Activated naive CD4-positive, alpha-beta T cell (primary cell): ENCODE results near the gene TBC1D8.
A peak's percentile ranks its signal among the peaks of the same experiment; 100 is the strongest.

Source experiments
- DNase-seq, 4 experiments: peaks; one replicate each; lab custom pipeline; 2025; lab: John Stamatoyannopoulos, UW

TBC1D8 gene

DNA sequence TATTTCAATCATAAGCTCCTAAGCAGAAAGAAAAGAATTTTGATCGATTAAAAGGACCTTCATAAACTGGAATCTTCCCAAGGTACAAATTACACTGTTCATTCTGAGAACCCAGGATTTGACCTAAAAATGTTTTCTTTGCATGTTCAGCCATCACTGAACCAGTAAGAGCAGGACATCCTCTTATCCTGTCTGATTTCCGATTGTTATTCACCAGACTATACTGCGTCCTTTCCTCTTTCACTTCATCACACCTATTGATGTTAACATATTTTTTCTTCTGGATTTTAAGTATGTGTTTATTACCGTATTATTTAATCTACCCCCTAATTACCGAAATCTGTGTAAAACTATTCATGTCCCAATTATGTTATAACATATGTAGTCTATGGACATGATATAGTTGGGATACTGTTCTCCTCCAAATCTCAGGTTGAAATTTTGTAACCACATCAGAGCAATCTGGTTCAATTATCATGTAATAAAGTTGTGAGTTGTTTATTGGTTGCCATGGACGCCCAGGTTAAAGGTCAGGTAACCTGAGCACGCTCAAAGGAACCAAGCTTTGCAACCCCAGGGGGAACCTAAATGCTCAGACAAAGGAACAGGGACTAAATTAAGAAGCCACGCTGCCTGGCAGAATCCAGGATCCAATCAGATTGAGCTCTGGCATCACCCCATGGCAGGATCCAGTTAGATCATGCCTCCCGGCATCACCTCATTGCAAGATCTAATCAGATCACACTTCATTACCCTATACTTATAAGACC lies 11.6 kb upstream of the TBC1D8 start:
- DNase-seq, result no peak

DNA sequence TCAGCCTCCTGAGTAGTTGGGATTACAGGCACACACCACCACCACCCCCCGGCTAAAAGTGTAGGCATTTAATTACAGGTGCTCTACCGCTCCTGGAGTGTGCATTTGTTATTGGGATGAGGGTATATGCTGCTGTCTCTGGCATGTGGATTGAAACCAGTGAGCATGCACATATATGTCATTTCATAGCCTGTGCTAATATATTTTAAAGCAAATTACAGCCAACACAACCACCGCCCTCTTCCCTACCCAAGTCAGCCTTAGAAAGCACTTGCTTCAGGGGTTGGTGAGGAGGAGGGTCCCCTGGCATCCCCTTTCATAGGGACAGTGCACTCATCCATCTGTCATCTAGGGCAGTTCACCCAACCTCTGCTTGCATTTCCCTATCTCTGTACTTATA lies 10.5 kb upstream of the TBC1D8 start:
- DNase-seq, result no peak

DNA sequence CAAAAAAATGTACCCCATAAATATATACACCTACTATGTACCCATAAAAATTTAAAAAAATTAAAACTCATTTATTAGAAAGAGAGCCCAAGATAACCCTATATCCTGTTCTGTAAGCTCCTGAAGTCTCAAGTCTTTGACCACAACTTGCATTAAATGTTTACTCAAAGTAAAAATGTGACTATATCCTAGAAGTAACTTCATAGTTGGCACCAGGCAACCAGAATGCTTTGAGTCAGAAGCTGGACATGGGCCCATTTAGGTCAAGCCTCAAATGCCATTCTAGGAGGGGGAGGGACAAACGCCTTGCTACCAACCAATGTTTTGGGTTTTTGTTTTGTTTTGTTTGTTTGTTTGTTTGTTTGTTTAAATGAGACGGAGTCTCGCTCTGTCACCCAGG lies 9.3 kb upstream of the TBC1D8 start:
- DNase-seq, result no peak

DNA sequence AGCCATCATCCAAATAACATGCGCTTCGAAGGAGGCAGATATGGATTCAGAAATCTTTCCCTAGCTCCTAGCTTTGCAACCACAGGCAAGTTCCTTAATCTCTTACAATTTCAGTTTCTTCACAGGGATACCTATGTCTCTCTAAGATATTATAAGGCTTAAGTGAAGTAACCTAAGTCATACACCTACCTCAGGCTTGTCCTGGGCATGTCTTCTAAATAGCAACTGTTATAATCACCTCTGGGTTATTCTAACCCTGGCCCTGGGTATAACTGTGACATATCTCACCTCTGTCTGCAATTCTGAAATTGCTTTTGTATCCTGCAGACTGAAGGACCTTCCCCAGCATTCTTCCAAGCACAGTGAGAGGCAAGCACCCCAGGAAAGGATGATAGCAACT lies 8.3 kb upstream of the TBC1D8 start:
- no peak for DNase-seq

DNA sequence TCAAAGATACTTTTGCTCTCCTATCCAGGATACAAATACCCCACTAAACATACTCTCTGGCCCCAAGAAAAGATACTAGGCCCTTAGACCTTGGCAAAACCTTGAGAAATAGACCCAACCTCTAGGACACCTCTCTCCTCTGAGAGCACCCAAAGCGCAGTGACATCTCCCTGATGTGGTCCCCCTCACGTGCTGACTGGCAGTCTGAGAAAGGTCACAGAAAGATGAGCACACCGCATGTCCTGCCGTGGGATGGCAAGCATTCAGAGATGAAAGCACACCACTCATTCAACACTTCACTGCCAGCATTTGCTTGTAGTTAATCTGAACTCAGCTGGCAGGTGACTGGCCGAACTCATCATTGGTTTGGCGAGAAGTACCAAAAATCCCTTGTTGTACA lies 6.1 kb upstream of the TBC1D8 start:
- DNase-seq, result no peak

DNA sequence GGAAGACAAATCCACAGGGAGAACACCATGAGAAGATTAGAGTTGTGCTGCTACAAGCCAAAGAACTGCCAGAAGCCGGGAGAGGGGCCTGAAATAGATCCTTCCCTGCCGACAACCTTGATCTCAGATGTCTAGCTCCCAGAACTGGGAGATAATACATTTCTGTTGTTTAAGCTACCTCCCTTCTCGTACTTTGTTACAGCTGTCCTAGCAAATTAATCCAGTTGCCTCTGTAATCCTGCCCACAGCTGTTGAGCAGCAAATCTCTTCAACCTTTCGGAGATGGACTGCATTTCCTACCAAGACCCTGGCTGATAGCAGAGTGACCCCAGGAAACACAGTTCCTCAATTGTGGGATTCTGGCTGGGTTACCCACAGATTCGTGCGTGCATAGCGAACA lies 2.6 kb upstream of the TBC1D8 start:
- DNase-seq, result no peak

DNA sequence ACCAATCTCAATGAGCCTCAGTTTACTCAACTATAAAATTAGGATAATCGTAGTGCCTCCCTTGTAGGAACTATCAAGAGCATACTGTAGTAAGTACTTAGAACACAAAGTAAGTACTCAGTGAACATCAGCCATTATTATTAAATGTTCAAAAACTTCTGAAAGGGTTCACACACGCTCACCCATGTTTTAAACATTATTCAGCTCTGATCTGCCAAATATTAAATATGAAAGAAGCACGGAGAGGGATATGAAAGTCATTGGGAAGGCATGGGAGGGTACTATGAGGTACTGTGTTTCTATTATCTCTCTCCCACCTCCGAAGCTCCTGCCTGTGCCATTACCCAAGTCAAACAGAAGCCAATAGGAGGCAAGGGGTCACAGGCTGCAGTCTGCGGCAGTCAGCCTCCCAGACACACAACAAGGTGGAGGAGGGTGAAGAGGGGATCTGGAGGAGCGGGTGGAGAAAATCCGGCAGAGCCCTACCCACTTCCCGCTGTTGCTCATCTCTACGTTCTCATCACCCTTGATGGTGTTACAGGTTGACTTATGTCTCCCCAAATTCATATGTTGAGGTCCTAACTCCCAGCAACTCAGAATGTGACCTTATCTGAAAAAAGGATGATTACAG lies 2.0 kb upstream of the TBC1D8 start:
- no peak for DNase-seq

DNA sequence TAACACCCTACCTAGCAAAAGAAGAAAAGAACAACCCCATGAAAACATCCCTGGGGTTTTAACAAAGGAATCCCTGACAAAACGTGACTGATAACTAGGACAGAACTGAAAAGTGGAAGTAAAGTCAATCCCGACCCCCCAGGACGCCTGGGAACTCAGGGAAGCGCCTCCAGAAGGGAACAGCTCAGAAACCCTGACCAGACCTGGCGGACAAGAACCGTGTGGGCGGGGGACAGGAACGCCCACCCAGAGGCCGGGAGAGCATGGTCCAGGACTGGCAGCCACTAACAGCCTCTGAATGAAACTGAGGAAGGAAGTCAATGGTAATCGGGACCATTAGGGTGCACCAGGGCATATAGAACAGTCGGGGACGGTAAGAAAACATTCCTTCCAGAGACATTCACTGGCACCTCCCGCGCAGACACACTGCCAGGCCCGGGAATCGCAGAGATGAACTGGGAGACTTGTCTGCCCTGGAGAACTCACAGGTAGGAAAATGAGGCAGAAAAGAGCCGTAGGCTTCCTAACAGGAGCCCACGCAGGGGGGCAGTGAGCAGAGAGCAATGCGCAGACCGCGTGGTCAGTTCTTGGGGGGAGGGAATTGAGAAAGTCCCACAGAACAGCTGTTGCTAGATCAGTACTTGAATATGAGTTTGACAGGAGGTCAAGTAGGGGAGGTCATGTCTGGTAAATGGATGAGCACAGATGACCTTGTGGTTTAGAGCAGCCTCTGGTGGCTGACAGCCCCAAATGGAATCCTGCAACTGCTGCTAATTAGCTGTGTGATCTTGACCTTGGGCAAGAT lies 1.3 kb upstream of the TBC1D8 start:
- no peak for DNase-seq

DNA sequence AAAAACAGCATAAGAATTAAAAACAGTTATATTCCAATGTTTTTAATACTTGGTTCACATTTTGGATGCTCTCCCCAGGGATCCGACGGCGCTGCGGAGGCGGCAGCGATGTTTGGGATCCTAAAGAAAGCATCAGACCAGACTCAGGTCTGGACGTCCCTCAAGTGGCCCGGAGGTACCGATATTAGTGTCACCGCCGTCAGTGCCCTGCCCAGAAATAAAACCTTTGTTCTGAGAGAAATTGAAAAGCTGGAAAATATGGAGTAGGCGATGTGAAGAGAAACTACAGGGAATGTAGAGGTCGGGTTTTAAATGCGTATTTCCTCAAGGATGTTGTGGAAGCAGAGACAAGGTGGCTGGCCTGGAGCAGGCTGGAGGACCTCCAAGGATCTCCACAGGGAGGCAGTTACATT lies 683 bp upstream of the TBC1D8 start:
- no peak for DNase-seq

DNA sequence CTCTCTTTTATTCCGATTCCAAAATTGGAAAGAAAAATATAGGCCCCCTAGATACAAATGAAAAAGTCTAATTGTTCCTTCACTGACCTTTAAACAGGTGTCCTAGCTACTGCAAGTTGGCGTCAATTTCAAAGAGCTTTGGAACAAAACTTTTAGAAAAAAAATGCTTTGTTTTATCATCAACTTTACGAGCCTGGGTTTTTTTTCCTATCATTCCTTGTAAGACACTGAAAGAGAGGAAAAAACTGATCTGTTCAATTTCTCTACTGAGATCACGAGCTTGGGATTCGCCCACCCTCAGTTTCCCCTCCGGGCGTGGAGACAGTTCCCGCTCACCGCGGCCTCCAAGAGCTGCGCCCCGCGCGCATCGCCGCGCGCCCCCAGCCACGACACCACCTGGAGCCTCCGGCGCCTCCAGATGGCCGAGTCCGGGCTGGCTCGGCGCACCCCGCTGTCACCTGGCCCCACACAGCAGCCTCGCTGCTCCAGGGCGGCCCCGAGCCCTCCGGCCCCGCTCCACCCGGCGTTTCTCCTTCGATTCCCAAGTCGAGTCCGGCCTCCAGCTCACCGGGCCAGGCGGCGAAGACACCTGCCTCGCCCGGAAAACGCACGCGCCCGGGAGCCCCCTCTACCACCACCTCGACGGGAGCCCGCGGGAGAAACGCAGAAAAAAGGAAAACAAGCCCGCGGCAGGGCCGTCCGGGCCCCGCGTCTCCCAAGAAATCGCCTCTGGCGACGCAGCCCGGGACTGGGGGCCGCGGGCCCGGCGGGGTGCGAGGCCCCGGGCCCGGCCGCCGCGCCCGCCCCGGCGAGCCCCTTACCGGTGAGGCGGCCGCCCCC lies 656 bp downstream of the TBC1D8 start:
- DNase-seq, result peak in 1 of 4 experiments; percentile 17

DNA sequence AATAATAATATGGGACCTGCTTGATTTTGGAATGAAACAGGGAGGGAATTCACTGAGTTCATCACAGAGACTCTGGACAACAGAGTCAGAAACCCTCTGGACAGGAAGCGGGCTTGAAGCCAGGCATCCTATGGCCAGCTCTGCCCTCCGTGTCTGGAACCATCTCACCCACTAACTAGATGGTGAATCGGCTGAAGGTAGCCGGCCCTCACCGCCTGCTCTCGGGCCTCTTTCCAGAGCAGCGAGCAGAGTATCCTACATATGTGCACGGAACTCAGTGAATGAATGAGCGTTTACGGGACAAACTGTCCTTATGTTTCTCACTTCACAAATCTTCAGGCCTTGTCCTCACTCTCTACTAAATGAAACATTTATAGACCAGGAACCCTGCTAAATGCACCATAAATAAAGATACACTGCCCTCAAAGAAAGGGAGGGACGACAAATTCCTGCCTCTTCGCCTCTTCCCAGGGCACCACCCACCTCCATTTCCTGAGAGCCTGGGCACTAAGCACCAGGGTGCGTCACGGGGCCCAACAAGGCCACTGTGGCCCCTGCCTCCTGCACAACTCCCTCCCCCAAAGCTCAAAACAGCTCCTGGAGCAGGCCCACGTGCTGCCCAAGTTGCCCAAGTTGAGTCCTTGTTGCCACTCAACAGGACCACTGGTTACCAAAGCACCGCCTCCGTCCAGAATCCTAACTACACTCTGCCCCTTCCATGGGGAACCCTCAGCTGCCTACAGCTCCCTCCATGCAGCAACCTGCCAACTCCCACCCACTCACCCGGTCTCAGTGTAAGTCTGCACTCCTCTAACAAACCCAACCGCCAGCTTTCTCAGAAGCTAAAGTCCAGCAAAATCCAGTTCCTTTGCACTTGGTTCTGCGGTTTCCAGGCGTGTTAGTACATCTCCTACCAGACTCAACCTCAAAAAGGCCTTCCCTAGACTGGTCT lies 1.7 kb downstream of the TBC1D8 start:
- DNase-seq, result no peak

DNA sequence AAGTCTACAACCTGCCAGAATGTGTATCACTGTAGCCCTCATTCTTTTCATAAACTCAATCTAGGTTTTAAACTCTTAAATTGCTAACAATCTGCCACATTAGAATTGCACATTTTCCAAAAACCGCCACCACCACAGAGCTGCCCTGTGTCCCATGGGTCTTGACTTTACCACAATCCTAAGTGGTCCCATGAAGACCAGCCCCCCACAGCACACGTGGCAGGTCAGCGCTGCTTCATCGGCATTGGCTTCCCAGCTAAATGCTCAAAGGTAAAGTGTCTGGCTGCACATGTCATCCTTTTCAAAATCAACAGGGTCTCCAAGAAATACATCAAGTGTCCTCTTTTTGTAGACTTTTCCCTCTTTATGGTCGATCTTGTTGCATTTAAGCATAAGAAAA lies 2.4 kb downstream of the TBC1D8 start:
- no peak for DNase-seq

DNA sequence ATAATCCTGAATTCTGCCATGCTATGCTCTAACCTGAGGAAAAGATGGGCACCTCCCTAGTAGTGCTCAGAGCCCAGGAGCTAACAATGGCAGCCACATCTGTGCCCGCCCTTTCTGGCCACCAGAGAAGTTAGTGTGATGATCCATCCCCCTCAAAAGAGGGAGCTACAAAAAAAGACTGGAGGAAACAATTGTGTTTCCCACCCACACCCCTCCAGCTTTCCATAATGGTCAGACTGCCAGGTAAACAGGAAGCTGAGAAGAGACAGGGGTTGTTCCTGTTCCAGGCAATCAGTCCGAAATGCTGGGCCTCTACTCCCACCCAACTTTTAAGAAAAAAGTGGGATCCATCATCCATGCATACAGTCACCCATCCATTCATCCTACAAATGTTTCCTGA lies 3.2 kb downstream of the TBC1D8 start:
- DNase-seq, result no peak

DNA sequence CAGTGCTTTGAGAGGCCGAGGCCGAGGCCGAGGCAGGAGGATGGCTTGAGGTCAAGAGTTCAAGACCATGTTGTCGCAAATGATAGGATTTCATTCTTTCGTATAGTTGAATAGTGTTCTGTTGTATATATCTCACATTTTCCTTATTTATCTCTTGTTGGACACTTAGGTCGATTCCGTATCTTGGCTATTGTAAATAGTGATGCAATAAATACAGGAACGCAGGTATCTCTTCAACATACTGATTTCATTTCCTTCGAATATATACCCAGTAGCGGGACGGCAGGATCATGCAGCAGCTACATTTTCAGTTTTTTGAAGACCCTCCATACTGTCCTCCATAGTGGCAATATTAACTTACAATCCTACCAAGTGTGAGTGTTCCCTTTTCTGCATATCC lies 4.1 kb downstream of the TBC1D8 start:
- DNase-seq, result no peak

DNA sequence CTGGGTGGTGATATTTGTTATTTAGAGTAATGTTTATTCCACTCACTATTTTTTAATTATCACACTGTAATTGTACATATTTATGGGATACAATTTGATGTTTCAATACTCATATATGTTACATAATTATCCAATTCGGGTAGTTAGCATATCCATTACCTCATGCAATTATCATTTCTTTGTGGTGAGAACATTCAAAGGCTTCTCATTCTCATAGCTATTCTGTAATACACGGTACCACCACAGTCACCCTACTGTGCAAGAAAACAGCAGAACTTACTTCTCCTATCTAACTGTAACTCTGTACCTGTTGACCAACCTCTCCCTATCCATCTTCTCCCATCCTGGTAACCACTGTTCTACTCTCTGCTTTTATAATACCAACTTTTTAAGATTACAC lies 4.6 kb downstream of the TBC1D8 start:
- DNase-seq, result no peak

DNA sequence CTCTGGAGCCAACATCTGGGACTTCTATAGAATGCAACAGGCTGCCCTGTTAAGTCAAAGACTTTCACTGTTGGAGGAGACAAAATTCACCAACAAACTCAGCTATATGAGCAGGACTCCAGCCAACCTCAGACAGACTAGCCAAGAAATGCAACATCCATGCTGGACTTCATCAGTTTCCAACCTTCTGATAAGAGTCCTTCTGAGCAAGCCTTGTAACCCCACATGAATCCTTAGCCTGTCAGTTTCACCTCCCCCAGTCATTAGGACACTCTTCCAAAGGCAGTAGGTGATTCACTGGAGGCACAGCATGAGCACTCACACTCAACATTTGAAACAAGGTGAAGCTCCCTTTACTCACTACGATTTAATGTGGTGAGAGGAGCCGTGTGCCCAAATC lies 5.8 kb downstream of the TBC1D8 start:
- no peak for DNase-seq

DNA sequence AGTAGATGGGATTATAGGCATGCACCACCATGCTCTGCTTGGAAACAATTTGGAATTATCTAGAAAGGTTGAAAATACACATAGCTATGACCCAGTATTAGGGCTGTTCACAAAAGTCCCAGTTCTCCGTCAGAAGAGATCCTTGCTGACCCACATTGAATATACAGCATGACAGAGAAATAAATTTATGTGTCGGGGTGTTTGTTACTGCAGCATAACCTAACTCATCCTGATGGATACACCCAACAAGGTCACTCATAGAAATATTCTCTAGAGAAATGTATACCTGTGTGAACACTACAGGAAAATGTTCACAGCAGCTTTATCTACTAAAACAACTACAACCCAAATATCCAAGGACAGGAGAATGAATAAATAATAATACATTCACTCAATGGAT lies 9.0 kb downstream of the TBC1D8 start:
- no peak for DNase-seq

DNA sequence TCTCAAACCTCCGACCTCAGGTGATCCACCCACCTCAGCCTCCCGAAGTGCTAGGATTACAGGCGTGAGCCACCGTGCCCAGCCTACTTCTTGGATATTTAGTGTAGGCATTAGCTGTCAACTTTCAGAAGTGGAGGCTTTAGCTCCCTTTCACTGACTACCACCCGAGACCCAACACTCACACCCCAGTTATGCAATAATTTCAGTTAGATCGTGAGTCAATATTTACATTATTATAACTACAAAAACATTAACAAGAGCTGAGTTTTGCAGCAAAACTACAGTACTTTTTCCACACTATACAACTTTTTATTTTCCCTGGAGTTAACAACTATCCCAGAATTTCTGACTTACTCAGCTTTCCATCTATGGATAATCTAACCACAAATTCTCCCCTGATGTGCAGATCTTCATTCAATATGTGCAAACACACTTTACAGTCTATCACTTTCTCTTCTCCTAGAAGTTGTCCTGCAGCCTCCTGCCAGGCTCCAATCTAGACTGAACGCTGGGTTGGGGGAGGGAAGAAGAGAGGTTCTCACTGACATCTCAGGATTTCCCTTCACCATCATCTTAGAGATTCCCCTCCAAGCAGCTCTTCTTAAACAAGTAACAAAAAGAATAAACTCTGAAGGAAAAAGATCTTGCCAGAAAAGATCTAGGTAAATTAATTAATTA lies 10.1 kb downstream of the TBC1D8 start:
- no peak for DNase-seq

DNA sequence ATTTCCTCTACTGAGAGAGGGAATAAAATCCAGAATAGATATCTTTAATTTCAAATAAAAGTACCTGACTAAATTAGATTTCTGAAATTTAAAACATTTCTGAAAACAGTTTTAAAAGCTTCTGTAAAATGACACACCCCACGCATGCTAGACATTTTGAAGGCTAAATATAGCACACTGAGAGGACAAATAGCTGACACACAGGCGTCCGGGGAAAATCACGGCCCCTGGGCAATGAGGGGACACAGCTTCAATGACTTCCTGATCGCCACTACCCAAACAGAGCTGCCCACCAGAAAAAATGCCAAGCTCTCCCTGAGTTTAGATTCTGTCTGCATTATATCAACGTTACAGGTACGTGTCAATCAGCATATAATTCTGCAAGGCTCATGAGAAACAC lies 10.9 kb downstream of the TBC1D8 start:
- no peak for DNase-seq

DNA sequence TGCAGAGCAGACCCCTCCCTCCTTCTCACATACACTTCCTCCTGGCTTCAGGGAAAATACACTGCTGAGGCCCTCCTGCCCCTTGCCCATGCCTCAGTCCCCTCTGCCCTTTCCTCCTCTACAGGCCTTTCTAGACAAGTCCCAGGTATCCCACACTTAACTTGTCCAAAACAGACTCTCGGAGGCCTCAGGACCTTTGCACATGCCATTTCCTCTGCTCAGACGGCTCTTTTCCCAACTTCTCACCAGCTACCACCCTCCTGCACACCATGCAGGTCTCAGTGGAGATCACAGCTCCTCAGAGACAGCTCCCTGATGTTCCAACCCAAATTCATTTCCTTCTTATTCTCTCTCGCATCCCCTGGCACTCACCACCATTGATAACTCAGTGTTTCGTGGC lies 11.7 kb downstream of the TBC1D8 start:
- no peak for DNase-seq
